Endodermal cell (in vitro differentiated cells): Measurements from ENCODE around the gene SGCD. TPM values are rescaled to one million over a fixed set of nuclear protein-coding genes. Genes with fewer than 3 reads are reported as not detected.

Source experiments
- DNase-seq: peaks from one replicate; pipeline ENCODE4 v3.0.0-alpha.2; 2017
- H3K27ac ChIP-seq: 2 replicates; pipeline ENCODE4 v1.5.1; 2013; ENCODE audit warnings: mild to moderate bottlenecking, low read depth, low read length, moderate library complexity
- H3K27me3 ChIP-seq: 2 replicates; pipeline ENCODE4 v1.6.1; 2013; ENCODE audit warnings: mild to moderate bottlenecking, low read length, moderate library complexity; ENCODE audit not compliant: insufficient read depth, control insufficient read depth, poor library complexity, severe bottlenecking
- H3K36me3 ChIP-seq: 2 replicates; pipeline ENCODE4 v1.7.0; 2013; ENCODE audit warnings: mild to moderate bottlenecking, low read length, moderate library complexity; ENCODE audit not compliant: control insufficient read depth, insufficient read depth
- H3K4me1 ChIP-seq: one replicate; pipeline ENCODE4 v1.7.0; 2013; ENCODE audit warnings: low read length; ENCODE audit not compliant: control insufficient read depth, insufficient read depth
- H3K4me3 ChIP-seq: 2 replicates; pipeline ENCODE4 v1.5.1; 2013; ENCODE audit warnings: mild to moderate bottlenecking, low read length, moderate library complexity
- H3K9ac ChIP-seq: 2 replicates; pipeline ENCODE4 v1.6.1; 2013; ENCODE audit warnings: mild to moderate bottlenecking, low read length, moderate library complexity; ENCODE audit not compliant: poor library complexity, severe bottlenecking; ENCODE audit errors: extremely low read depth
- H3K9me3 ChIP-seq: 2 replicates; pipeline ENCODE4 v1.6.1; 2013; ENCODE audit warnings: mild to moderate bottlenecking, low read length, moderate library complexity; ENCODE audit not compliant: control insufficient read depth
- H3K27ac Mint-ChIP-seq: 2 replicates; pipeline ENCODE4 v1.8.0; 2020; ENCODE audit warnings: mixed read lengths
- H3K27me3 Mint-ChIP-seq: 2 replicates; pipeline ENCODE4 v1.8.0; 2021; ENCODE audit warnings: mild to moderate bottlenecking, mixed read lengths; ENCODE audit not compliant: insufficient read depth
- H3K36me3 Mint-ChIP-seq: 2 replicates; pipeline ENCODE4 v1.8.0; 2020; ENCODE audit warnings: low read depth, mixed read lengths
- H3K4me1 Mint-ChIP-seq: 2 replicates; pipeline ENCODE4 v1.8.0; 2020; ENCODE audit warnings: mixed read lengths
- H3K4me3 Mint-ChIP-seq: 2 replicates; pipeline ENCODE4 v1.8.0; 2020; ENCODE audit warnings: mild to moderate bottlenecking, moderate library complexity, mixed read lengths
- H3K9me3 Mint-ChIP-seq: 2 replicates; pipeline ENCODE4 v1.8.0; 2020; ENCODE audit warnings: mild to moderate bottlenecking, mixed read lengths
- WGBS, 2 experiments: methylation state at CpG; one replicate each; pipeline versions ENCODE4 v1.1.5 to v1.1.7; 2013; ENCODE audit warnings: missing lambda C conversion rate in 2 of 2, mixed read lengths in 1 of 2; ENCODE audit not compliant: insufficient coverage in 1 of 2, insufficient read length in 1 of 2; 5-methylcytosine and 5-hydroxymethylcytosine counted together
- total RNA-seq, 2 donors: library from RNA; stranded (reverse); fragmentation: NEBNext Ultra II Directional in 1 of 2; extraction: Animal tissue kit (Norgen Biotek cat#: 25700) in 1 of 2; gene quantifications; 2 replicates in 1 of 2; 3 replicates in 1 of 2; pipeline ENCODE4 v1.2.1, GENCODE V29; 2021
- TF ChIP-seq, protein P1 (sequence below): fragments of 200-600 bp; sonication (generic); conservative IDR thresholded peaks from 2 replicates; pipeline ENCODE4 v1.5.0; 2021; ENCODE audit warnings: antibody characterized with exemption, mild to moderate bottlenecking

The SGCD gene
- total RNA-seq, 2 donors from 2014 or later = 0.04 to 0.42 TPM

DNA sequence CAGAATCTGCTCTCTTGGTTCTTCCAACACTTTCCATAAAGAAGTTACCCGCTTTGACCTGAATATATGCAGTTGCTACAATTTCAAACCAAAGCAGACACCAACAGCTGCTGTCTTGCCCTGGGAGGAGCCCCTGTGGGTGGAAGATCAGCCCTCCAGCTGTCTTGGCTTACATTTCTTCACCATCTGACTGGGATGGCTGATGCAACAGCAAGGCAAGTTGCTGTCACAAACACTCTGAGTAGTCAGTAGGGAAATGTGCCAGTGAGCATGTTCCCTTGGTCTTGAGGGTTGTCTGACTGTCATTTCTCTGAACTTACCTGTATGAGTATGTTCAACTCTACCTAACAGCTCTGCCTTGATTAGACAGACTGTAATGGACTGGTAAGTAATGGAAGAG is 152.9 kb downstream of the SGCD start:
- H3K9me3 ChIP-seq = no peaks in the 10 kb centered on the region
- TF ChIP-seq, protein P1, sequence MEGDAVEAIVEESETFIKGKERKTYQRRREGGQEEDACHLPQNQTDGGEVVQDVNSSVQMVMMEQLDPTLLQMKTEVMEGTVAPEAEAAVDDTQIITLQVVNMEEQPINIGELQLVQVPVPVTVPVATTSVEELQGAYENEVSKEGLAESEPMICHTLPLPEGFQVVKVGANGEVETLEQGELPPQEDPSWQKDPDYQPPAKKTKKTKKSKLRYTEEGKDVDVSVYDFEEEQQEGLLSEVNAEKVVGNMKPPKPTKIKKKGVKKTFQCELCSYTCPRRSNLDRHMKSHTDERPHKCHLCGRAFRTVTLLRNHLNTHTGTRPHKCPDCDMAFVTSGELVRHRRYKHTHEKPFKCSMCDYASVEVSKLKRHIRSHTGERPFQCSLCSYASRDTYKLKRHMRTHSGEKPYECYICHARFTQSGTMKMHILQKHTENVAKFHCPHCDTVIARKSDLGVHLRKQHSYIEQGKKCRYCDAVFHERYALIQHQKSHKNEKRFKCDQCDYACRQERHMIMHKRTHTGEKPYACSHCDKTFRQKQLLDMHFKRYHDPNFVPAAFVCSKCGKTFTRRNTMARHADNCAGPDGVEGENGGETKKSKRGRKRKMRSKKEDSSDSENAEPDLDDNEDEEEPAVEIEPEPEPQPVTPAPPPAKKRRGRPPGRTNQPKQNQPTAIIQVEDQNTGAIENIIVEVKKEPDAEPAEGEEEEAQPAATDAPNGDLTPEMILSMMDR = no peak
- peaks cover 10% of the 10 kb centered on the region for H3K4me1 ChIP-seq
- no peaks in the 10 kb centered on the region for H3K27me3 ChIP-seq
- H3K27ac Mint-ChIP-seq = no peak overlapping the region
- H3K9ac ChIP-seq = no peak overlapping the region
- no peaks in the 10 kb centered on the region for H3K9me3 Mint-ChIP-seq
- no peak overlapping the region for H3K4me3 ChIP-seq
- no peak overlapping the region for H3K27ac ChIP-seq
- no peaks in the 10 kb centered on the region for H3K36me3 ChIP-seq
- no peak overlapping the region for H3K4me3 Mint-ChIP-seq
- peaks cover 32% of the 10 kb centered on the region for H3K4me1 Mint-ChIP-seq
- no peaks in the 10 kb centered on the region for H3K36me3 Mint-ChIP-seq
- no peak for DNase-seq
- WGBS, 2 experiments = 97% methylated on average over 1 of the region's 1 CpG; no CpG with 5 or more reads in 1 of the 2 experiments
- no peaks in the 10 kb centered on the region for H3K27me3 Mint-ChIP-seq

DNA sequence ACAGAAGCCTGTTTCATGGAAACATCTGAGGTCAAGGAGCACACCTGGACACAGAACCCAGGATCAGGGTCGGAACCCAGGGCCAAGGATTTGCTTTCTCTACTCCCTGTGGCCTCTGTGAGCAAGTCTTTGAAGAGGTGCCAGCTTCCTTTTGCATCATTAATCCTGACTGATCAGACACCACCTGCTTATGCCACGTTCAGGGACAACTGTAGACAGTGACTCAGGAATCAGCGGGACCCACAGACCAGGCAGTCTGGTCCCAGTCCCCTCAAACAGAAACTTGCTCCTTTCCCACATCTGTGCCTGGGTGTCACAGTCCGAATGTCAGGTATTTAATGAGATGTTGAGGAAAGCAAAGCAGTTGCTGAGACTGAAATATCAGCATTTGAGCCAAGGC is 154.8 kb downstream of the SGCD start:
- TF ChIP-seq, protein P1 = no peak

DNA sequence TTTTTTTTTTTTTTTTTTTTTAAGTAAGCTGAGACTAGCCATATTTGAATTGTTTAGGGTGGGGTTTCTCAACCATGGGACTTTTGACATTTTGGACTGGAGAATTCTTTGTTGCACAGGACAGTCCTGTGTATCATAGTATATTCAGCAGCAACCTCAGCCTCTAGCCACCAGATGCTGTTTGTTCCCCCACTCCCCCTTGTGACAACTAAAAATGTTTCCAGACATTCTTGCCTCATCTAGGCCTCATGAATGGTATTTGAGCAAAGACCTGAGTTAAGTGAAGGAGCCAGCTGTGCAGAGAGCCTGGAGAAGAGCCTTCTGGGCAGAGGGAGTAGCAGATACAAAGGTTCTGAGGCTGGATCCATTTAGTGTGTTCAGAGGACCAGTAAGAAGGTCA is 155.9 kb downstream of the SGCD start:
- H3K4me1 Mint-ChIP-seq = peaks cover 8% of the 10 kb centered on the region
- Histone ChIP-seq H3K4me3 (no peak overlapping the region), H3K9me3 (no peaks in the 10 kb centered on the region), H3K27me3 (no peaks in the 10 kb centered on the region), H3K4me1 (no peaks in the 10 kb centered on the region), H3K9ac (no peak overlapping the region), H3K36me3 (no peaks in the 10 kb centered on the region), H3K27ac (no peak overlapping the region)
- H3K9me3 Mint-ChIP-seq = no peaks in the 10 kb centered on the region
- no peak overlapping the region for H3K27ac Mint-ChIP-seq
- TF ChIP-seq, protein P1 = no peak
- H3K4me3 Mint-ChIP-seq = no peak overlapping the region
- no peak for DNase-seq
- H3K27me3 Mint-ChIP-seq = no peaks in the 10 kb centered on the region
- H3K36me3 Mint-ChIP-seq = no peaks in the 10 kb centered on the region

More for the DNA sequence above, 154.8 kb downstream of the SGCD start:
- H3K27me3 Mint-ChIP-seq = no peaks in the 10 kb centered on the region
- Histone ChIP-seq H3K36me3 (no peaks in the 10 kb centered on the region), H3K27me3 (no peaks in the 10 kb centered on the region), H3K9ac (no peak overlapping the region), H3K9me3 (no peaks in the 10 kb centered on the region), H3K4me1 (no peaks in the 10 kb centered on the region), H3K4me3 (no peak overlapping the region), H3K27ac (no peak overlapping the region)
- no peaks in the 10 kb centered on the region for H3K9me3 Mint-ChIP-seq
- peaks cover 18% of the 10 kb centered on the region for H3K4me1 Mint-ChIP-seq
- no peak for DNase-seq
- 94 to 100% methylated on average over 3 to 4 of the region's 4 CpGs for WGBS, 2 experiments
- no peak overlapping the region for H3K27ac Mint-ChIP-seq
- H3K36me3 Mint-ChIP-seq = no peaks in the 10 kb centered on the region
- no peak overlapping the region for H3K4me3 Mint-ChIP-seq
